ENCODE measurements around the gene KANK4.

The KANK4 gene

GRCh38 chr1:62194651-62195544 is 124.3 kb downstream of the KANK4 start, which contains the start of gene L1TD1:
TSS of gene L1TD1 (plus strand) at chr1:62194849. CDS start at chr1:62206629, 11,780 bp downstream.
- no peak for DNase-seq

- no peak for DNase-seq
These were observed 131.1 kb downstream of the KANK4 start for GRCh38 chr1:62188111-62188510.

GRCh38 chr1:62187548-62187947 is 131.7 kb downstream of the KANK4 start:
- DNase-seq = no peak
